Measurements from ENCODE around the gene DLG2. TPM values are rescaled to one million over a fixed set of nuclear protein-coding genes. Genes with fewer than 3 reads are reported as not detected.

The DLG2 gene
- total RNA-seq, 4 donors from 2014 or later = 1.3 to 4.7 (median 2.4) TPM

DNA sequence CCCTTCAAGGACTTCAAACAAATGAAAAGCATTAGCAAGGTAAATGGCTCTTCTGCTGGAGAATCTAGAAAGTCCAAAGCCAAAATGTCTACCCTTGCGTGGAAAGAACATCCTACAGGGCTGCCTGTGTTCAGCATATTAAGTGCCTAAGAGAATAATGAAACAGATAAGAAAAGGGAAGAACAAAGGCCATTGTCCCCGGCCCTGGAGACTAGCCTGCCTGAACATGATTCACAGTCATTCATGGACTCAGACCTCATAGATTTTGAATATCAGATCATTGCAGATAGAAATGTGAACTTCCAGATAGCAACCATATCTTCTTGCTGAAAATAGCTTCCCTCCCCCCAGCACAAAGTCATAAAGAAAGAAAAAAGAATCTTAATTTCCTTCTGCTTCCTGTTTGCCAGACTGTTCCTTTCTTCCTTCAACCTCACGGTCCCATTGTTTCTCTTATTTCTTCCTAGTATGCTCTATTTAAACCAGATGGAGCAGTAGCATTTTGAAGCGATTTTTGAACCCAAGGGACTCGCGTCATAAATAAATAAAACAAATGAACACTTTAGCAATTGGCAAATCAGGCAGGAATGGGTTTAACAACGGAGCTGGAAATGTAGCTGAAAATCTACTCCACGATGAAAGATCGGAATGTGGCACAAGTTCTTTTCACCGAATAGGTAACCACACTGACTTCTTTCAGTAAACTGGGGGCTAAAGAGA is 1932.8 kb downstream of the DLG2 start:
- Histone ChIP-seq H3K36me3 (no peaks in the 10 kb centered on the region), H3K4me1 (peaks cover 5 to 8% of the 10 kb centered on the region in 2 donors), H3K27ac (no peak overlapping the region), H3K4me3 (no peak overlapping the region), H3K27me3 (no peaks in the 10 kb centered on the region), H3K9me3 (no peaks in the 10 kb centered on the region)
- in situ Hi-C loops (cut with MboI; ENCODE audit: low sequenced_read_pairs in 4 of 4) = no loop called here
- intact Hi-C loops (cut with DNase I; ENCODE audit: low total_unique reads) = no loop called here
- no peak for TF ChIP-seq POLR2A (IDR thresholded peaks at IDR 0.05)
- TF ChIP-seq, protein P1, sequence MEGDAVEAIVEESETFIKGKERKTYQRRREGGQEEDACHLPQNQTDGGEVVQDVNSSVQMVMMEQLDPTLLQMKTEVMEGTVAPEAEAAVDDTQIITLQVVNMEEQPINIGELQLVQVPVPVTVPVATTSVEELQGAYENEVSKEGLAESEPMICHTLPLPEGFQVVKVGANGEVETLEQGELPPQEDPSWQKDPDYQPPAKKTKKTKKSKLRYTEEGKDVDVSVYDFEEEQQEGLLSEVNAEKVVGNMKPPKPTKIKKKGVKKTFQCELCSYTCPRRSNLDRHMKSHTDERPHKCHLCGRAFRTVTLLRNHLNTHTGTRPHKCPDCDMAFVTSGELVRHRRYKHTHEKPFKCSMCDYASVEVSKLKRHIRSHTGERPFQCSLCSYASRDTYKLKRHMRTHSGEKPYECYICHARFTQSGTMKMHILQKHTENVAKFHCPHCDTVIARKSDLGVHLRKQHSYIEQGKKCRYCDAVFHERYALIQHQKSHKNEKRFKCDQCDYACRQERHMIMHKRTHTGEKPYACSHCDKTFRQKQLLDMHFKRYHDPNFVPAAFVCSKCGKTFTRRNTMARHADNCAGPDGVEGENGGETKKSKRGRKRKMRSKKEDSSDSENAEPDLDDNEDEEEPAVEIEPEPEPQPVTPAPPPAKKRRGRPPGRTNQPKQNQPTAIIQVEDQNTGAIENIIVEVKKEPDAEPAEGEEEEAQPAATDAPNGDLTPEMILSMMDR (IDR thresholded peaks at IDR 0.05 in 4 of 5, conservative IDR thresholded peaks at IDR 0.05 in 1 of 5) = no peak
- ATAC-seq (no peak), DNase-seq (no peak)

DNA sequence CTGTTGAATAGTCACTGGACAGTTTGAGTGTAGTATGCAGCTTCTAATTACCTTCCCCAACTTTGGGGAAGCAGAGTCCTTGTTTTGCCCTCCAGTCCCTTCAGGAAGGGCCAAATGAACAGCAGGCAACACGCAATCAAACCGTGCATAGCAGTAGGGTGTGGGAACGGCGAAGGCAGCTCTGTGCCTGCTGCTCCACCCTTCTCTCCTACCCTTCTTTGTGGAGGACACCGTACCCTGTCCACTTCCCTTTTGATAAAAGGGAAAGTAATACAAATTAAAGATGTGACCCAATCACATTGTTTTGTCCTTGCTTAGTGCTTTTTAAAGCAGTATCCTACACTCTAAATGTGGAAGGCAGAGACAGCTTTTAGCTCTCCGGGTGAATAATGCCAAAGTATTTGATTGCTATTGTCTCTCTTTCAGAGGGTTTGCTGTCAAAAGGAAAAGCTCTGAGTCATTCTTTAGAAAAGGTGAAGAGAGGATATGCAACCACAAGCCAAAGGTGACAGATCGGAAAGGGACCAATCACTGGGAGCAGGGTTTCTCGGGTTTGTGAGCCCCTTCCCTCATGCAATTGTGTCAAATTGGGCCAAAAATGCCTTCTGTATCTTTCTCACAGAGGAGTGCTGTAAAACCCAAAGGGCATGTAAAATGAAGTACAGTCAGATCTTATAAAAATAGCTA is 1933.7 kb downstream of the DLG2 start:
- no peak for ATAC-seq
- Histone ChIP-seq H3K9me3 (no peaks in the 10 kb centered on the region), H3K4me1 (peaks cover 5 to 8% of the 10 kb centered on the region in 2 donors), H3K27me3 (no peaks in the 10 kb centered on the region), H3K36me3 (no peaks in the 10 kb centered on the region), H3K27ac (no peak overlapping the region), H3K4me3 (no peak overlapping the region)
- in situ Hi-C loops (cut with MboI; ENCODE audit: low sequenced_read_pairs in 4 of 4) (no loop called here), intact Hi-C loops (cut with DNase I; ENCODE audit: low total_unique reads) (no loop called here)
- TF ChIP-seq, protein P1 (IDR thresholded peaks at IDR 0.05 in 4 of 5, conservative IDR thresholded peaks at IDR 0.05 in 1 of 5) = no peak
- no peak for TF ChIP-seq POLR2A (IDR thresholded peaks at IDR 0.05)
- DNase-seq = no peak

DNA sequence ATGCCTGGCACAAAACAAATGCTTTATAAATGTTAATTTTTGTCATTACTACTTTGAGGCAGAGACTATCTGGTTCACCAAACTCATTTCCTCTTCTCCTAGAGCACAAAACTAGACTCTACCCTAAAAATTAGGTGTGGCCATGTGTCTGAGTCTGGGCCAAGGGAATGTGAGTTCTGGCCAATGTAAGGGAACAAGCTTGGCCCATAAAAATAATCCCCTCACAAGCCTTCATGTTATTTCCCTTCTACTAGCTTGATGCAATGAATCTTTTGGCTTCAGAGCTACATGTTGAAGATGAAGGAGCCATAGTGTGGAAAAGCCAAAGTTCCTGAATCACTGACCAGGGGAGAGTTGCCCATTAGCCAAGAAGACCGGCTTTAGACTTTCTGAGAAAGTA is 1934.5 kb downstream of the DLG2 start:
- DNase-seq = no peak
- TF ChIP-seq POLR2A (IDR thresholded peaks at IDR 0.05) = no peak
- TF ChIP-seq, protein P1 (IDR thresholded peaks at IDR 0.05 in 4 of 5, conservative IDR thresholded peaks at IDR 0.05 in 1 of 5) = no peak
- in situ Hi-C loops (cut with MboI; ENCODE audit: low sequenced_read_pairs in 4 of 4) (no loop called here), intact Hi-C loops (cut with DNase I; ENCODE audit: low total_unique reads) (no loop called here)
- peaks cover 5 to 8% of the 10 kb centered on the region in 2 donors for H3K4me1 ChIP-seq
- ATAC-seq = no peak
- no peaks in the 10 kb centered on the region for H3K36me3 ChIP-seq
- no peaks in the 10 kb centered on the region for H3K9me3 ChIP-seq
- no peaks in the 10 kb centered on the region for H3K27me3 ChIP-seq
- H3K4me3 ChIP-seq = no peak overlapping the region
- no peak overlapping the region for H3K27ac ChIP-seq

DNA sequence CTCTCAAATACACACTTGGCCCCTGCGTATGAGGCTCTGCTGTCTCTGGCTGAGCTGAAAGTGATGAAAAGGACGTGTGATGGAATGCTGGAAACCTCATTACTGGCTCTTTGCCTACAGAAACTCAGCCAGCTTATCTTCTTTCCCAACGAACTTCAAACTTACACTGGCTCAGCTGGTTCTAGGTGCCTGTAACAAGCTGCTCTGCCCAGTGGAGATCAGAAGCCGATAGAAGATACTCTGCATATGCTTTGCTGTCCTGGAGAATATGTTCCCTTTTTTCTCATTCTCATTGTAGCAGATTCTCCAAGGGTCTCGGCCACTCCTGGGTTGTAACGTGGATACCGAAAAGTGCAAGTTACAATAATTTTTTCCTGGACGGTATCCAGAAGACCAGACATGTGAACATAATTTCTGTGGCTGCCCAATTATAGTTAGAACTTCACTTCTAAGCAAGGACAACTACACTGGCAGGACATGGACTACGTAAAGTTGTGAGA is 1935.6 kb downstream of the DLG2 start:
- no peak overlapping the region for H3K4me3 ChIP-seq
- TF ChIP-seq POLR2A (IDR thresholded peaks at IDR 0.05) = no peak
- TF ChIP-seq, protein P1 (IDR thresholded peaks at IDR 0.05 in 4 of 5, conservative IDR thresholded peaks at IDR 0.05 in 1 of 5) = no peak
- peaks cover 5 to 8% of the 10 kb centered on the region in 2 donors for H3K4me1 ChIP-seq
- H3K27me3 ChIP-seq = no peaks in the 10 kb centered on the region
- intact Hi-C loops (cut with DNase I; ENCODE audit: low total_unique reads) = no loop called here
- DNase-seq (no peak), ATAC-seq (no peak)
- no peaks in the 10 kb centered on the region for H3K36me3 ChIP-seq
- no peaks in the 10 kb centered on the region for H3K9me3 ChIP-seq
- no peak overlapping the region for H3K27ac ChIP-seq
- in situ Hi-C loops (cut with MboI; ENCODE audit: low sequenced_read_pairs in 4 of 4) = no loop called here
